SK-N-SH (cell line): ENCODE data around the gene PLA2G2D. TPM values are rescaled to one million over a fixed set of nuclear protein-coding genes. Genes with fewer than 3 reads are reported as not detected.

Experiments
- CTCF ChIA-PET: fragments of 300-600, 350-600 bp; formaldehyde crosslinking; extraction: SDS; loops from one replicate; lab custom pipeline; 2021; lab: Yijun Ruan, JAX
- POLR2A ChIA-PET: fragments of 350-600 bp; sonication (Branson Sonifier 250); formaldehyde crosslinking; extraction: SDS; loops from one replicate; lab custom pipeline; 2020; ENCODE audit warnings: antibody characterized with exemption, inconsistent platforms; lab: Yijun Ruan, JAX
- DNase-seq: peaks from one replicate; pipeline ENCODE4 v3.0.0; 2012
- H2AFZ ChIP-seq: fragments of 200-600 bp; sonication (generic); 2 replicates; pipeline ENCODE4 v1.8.1; 2016; ENCODE audit warnings: antibody characterized with exemption, mild to moderate bottlenecking, low read depth
- H3F3A ChIP-seq: fragments of 200-600 bp; sonication (generic); replicated peaks from 2 replicates; pipeline ENCODE3; 2016; ENCODE audit warnings: antibody characterized with exemption, mild to moderate bottlenecking; ENCODE audit not compliant: insufficient read depth
- H3K27ac ChIP-seq, 2 experiments: fragments of 200-500 bp in 1 of 2; fragments of 200-600 bp in 1 of 2; sonication (Bioruptor generic) in 1 of 2; sonication (generic), shearing (Covaris generic) in 1 of 2; 2 replicates each; pipeline versions ENCODE4 v1.5.1 to v1.6.1; 2014 to 2016; ENCODE audit warnings: low read depth in 2 of 2, inconsistent platforms in 1 of 2, low read length in 1 of 2, mild to moderate bottlenecking in 1 of 2, mixed read lengths in 1 of 2
- H3K27me3 ChIP-seq: fragments of 200-600 bp; sonication (generic), shearing (Covaris generic); 2 replicates; pipeline ENCODE4 v1.6.1; 2016; ENCODE audit warnings: mixed run types; ENCODE audit not compliant: insufficient read depth
- H3K36me3 ChIP-seq, 2 experiments: fragments of 200-500 bp in 1 of 2; fragments of 200-600 bp in 1 of 2; sonication (Bioruptor generic) in 1 of 2; sonication (generic) in 1 of 2; replicated peaks in 1 of 2; 2 replicates each; pipeline versions ENCODE3 to v1.5.1; 2014 to 2016; ENCODE audit warnings: low read length in 1 of 2, mild to moderate bottlenecking in 1 of 2; ENCODE audit not compliant: insufficient read depth in 2 of 2, control insufficient read depth in 1 of 2
- H3K4me1 ChIP-seq, 2 experiments: fragments of 200-500 bp in 1 of 2; fragments of 200-600 bp in 1 of 2; sonication (Bioruptor generic) in 1 of 2; sonication (generic), shearing (Covaris generic) in 1 of 2; 2 replicates each; pipeline versions ENCODE4 v1.5.1 to v1.6.1; 2014 to 2016; ENCODE audit warnings: low read depth in 1 of 2, low read length in 1 of 2, mixed run types in 1 of 2; ENCODE audit not compliant: insufficient read depth in 2 of 2, control insufficient read depth in 1 of 2
- H3K4me2 ChIP-seq: fragments of 200-600 bp; sonication (generic), shearing (Covaris generic); 2 replicates; pipeline ENCODE4 v1.6.1; 2017; ENCODE audit warnings: mixed run types
- H3K4me3 ChIP-seq, 2 experiments: fragments of 200-500 bp in 1 of 2; fragments of 200-600 bp in 1 of 2; sonication (Bioruptor generic) in 1 of 2; sonication (generic), shearing (Covaris generic) in 1 of 2; 2 replicates each; pipeline versions ENCODE4 v1.5.1 to v1.8.1; 2014 to 2016; ENCODE audit warnings: low read depth in 2 of 2, inconsistent platforms in 1 of 2, low read length in 1 of 2, mild to moderate bottlenecking in 1 of 2, mixed read lengths in 1 of 2, moderate library complexity in 1 of 2
- H3K79me2 ChIP-seq: fragments of 200-600 bp; sonication (generic); 2 replicates; pipeline ENCODE4 v1.8.1; 2017; ENCODE audit warnings: mild to moderate bottlenecking; ENCODE audit not compliant: insufficient read depth
- H3K9ac ChIP-seq: fragments of 200-600 bp; sonication (generic); 2 replicates; pipeline ENCODE4 v1.6.1; 2017; ENCODE audit warnings: mixed run types
- H3K9me2 ChIP-seq: fragments of 200-600 bp; sonication (generic); 2 replicates; pipeline ENCODE4 v1.6.1; 2017; ENCODE audit warnings: mixed run types
- H3K9me3 ChIP-seq: fragments of 200-600 bp; sonication (generic); 2 replicates; pipeline ENCODE4 v1.6.1; 2017; ENCODE audit warnings: mixed run types, mild to moderate bottlenecking, moderate library complexity
- H4K20me1 ChIP-seq: fragments of 200-600 bp; sonication (generic); 2 replicates; pipeline ENCODE4 v1.6.1; 2017; ENCODE audit warnings: mild to moderate bottlenecking, mixed run types; ENCODE audit not compliant: insufficient read depth
- CHD2 ChIP-seq: fragments of 150-350 bp; IDR thresholded peaks from 2 replicates; pipeline ENCODE4 v1.6.1; 2018; ENCODE audit warnings: low read length; ENCODE audit not compliant: partially characterized antibody
- EZH2phosphoT487 ChIP-seq: fragments of 200-600 bp; sonication (generic); IDR thresholded peaks from 2 replicates; pipeline ENCODE4 v1.6.1; 2017; ENCODE audit warnings: low read depth, mixed run types, mild to moderate bottlenecking, antibody characterized with exemption, moderate library complexity, borderline replicate concordance
- FOSL2 ChIP-seq: IDR thresholded peaks from 2 replicates; pipeline ENCODE4 v1.4.0; 2012; ENCODE audit warnings: low read depth, mild to moderate bottlenecking, moderate library complexity, borderline replicate concordance
- FOXM1 ChIP-seq: IDR thresholded peaks from 2 replicates; pipeline ENCODE4 v1.4.0; 2012; ENCODE audit warnings: low read depth, mild to moderate bottlenecking
- IRF3 ChIP-seq: fragments of 150-350 bp; IDR thresholded peaks from 2 replicates; pipeline ENCODE4 v1.6.1; 2016; ENCODE audit warnings: mild to moderate bottlenecking, low read depth, low read length
- JUND ChIP-seq: IDR thresholded peaks from 2 replicates; pipeline ENCODE4 v1.4.0; 2012
- MAX ChIP-seq: IDR thresholded peaks from 2 replicates; pipeline ENCODE4 v1.4.0; 2012; ENCODE audit warnings: low read depth
- NFIC ChIP-seq: IDR thresholded peaks from 2 replicates; pipeline ENCODE4 v1.4.0; 2012; ENCODE audit warnings: borderline replicate concordance
- POLR2AphosphoS5 ChIP-seq: IDR thresholded peaks from 2 replicates; pipeline ENCODE4 v1.6.1; 2012; ENCODE audit warnings: low read depth, low read length
- RAD21 ChIP-seq: IDR thresholded peaks from 2 replicates; pipeline ENCODE4 v1.6.1; 2012; ENCODE audit warnings: mild to moderate bottlenecking, low read length
- RCOR1 ChIP-seq: fragments of 150-350 bp; IDR thresholded peaks from 2 replicates; pipeline ENCODE4 v1.6.1; 2017; ENCODE audit warnings: antibody characterized with exemption, low read length
- RFX5 ChIP-seq: IDR thresholded peaks from 2 replicates; pipeline ENCODE4 v1.6.1; 2012; ENCODE audit warnings: mild to moderate bottlenecking, improper control_type of control experiment, low read length
- SIN3A ChIP-seq: IDR thresholded peaks from 2 replicates; pipeline ENCODE4 v1.6.1; 2012; ENCODE audit warnings: low read depth, mild to moderate bottlenecking, low read length, moderate library complexity, borderline replicate concordance
- SMC3 ChIP-seq: IDR thresholded peaks from 2 replicates; pipeline ENCODE4 v1.6.1; 2012; ENCODE audit warnings: low read depth, low read length, improper control_type of control experiment
- TEAD4 ChIP-seq: IDR thresholded peaks from 2 replicates; pipeline ENCODE4 v1.4.0; 2012; ENCODE audit warnings: mild to moderate bottlenecking, borderline replicate concordance; ENCODE audit not compliant: insufficient read depth
- YY1 ChIP-seq: IDR thresholded peaks from 2 replicates; pipeline ENCODE4 v1.4.0; 2012; ENCODE audit warnings: low read depth, mild to moderate bottlenecking
- ZBTB33 ChIP-seq: IDR thresholded peaks from 2 replicates; pipeline ENCODE4 v1.4.0; 2012; ENCODE audit warnings: low read depth, borderline replicate concordance
- WGBS: methylation state at CpG from one replicate; pipeline ENCODE4 v1.1.6; 2017; ENCODE audit warnings: low lambda C conversion rate; 5-methylcytosine and 5-hydroxymethylcytosine counted together
- polyA plus RNA-seq, 3 experiments: library from polyadenylated mRNA; depleted of rRNA; stranded (reverse); fragments of >200 nt; gene quantifications; 2 replicates each; pipeline ENCODE4 v1.2.3, GENCODE V29; 2012
- TF ChIP-seq, protein P1 (sequence below): fragments of 150-350 bp; IDR thresholded peaks from 2 replicates; pipeline ENCODE4 v1.6.1; 2017; ENCODE audit warnings: antibody characterized with exemption, low read length, low read depth, borderline replicate concordance

The PLA2G2D gene
- polyA plus RNA-seq, 1 of the 3 experiments (the other 2 are of a cell fraction) = not detected

DNA sequence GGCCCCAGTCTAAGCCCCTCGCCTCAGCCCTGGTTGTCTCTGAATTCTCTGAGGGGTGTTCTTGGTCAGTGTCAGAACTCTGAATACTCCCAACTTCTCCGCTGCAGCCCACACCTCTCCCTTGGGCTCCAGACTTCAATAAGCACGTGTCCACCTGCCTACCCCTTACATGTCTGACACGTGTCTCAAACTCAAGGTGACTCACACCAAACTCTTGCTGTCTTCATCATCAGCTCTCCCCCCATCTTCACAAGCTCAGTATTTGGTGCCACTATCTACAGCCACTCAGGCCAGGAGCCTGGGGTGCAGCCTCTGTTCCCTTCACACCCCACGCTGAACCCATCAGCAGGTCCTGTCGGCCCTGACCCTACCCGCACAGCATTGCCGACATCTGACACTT, 47.8 kb upstream of the PLA2G2D start:
- no peaks in the 10 kb centered on the region for H3K9me3 ChIP-seq
- H3F3A ChIP-seq = no peaks in the 10 kb centered on the region
- no peaks in the 10 kb centered on the region for H3K36me3 ChIP-seq
- WGBS = 49% methylated on average over 8 of the region's 8 CpGs
- H3K79me2 ChIP-seq = no peaks in the 10 kb centered on the region
- H4K20me1 ChIP-seq = no peaks in the 10 kb centered on the region
- no peak for DNase-seq
- no peak overlapping the region for H3K9ac ChIP-seq
- H3K4me1 ChIP-seq = no peaks in the 10 kb centered on the region; a peak in 1 of 4 replicates
- no peak overlapping the region for H3K4me3 ChIP-seq
- ChIA-PET CTCF (interaction anchor here (1.2 to 8.5 kb wide), 6 partner anchors 15 to 264 kb away, joined by 3 to 75 read pairs (median 4); no protein-coding TSS in a partner anchor), POLR2A (interaction anchor here (0.6 kb wide), 1 partner anchor 13 kb away, joined by 3 read pairs; no protein-coding TSS in a partner anchor)
- no peak overlapping the region for H3K4me2 ChIP-seq
- no peak for TF ChIP-seq RCOR1
- no peak for TF ChIP-seq TEAD4
- TF ChIP-seq SMC3 = no peak
- TF ChIP-seq FOXM1 = no peak
- no peak for TF ChIP-seq RFX5
- no peak for TF ChIP-seq JUND
- no peak for TF ChIP-seq POLR2AphosphoS5
- TF ChIP-seq CHD2 = no peak
- no peak for TF ChIP-seq NFIC
- no peak for TF ChIP-seq ZBTB33
- TF ChIP-seq, protein P1, sequence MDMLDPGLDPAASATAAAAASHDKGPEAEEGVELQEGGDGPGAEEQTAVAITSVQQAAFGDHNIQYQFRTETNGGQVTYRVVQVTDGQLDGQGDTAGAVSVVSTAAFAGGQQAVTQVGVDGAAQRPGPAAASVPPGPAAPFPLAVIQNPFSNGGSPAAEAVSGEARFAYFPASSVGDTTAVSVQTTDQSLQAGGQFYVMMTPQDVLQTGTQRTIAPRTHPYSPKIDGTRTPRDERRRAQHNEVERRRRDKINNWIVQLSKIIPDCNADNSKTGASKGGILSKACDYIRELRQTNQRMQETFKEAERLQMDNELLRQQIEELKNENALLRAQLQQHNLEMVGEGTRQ = no peak
- TF ChIP-seq EZH2phosphoT487 = no peak
- no peak overlapping the region for H2AFZ ChIP-seq
- no peaks in the 10 kb centered on the region for H3K9me2 ChIP-seq
- no peak overlapping the region for H3K27ac ChIP-seq
- H3K27me3 ChIP-seq = no peaks in the 10 kb centered on the region; the same call in 1 of the 2 replicates

DNA sequence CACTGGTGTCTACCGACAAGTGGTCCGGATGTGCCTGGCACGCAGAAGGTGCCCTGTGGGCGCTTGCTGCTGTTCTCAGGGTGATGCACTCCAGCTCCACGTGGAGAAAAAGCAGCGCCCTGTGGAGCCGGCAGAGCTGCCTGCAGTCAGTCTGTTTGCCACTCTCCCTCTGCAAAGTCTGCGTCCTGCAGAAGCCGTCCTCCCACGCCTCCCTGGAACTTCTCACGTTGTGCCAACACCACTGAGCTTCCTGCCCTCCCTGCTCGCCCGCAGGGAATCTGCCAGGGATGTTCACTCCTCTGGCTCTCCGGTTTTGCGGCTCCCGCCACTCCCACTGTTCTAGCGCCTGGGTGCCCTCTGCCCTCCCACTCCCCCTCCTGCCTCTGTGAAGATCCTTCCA, 46.7 kb upstream of the PLA2G2D start:
- H2AFZ ChIP-seq = no peak overlapping the region
- CTCF ChIA-PET = interaction anchor here (0.6 to 8.5 kb wide), 17 partner anchors 8 to 328 kb away, joined by 3 to 75 read pairs (median 4); no protein-coding TSS in a partner anchor
- DNase-seq = peak; percentile 49
- no peak overlapping the region for H3K4me2 ChIP-seq
- H3K27ac ChIP-seq = no peak overlapping the region
- no peak overlapping the region for H3K9ac ChIP-seq
- no peaks in the 10 kb centered on the region for H3K9me3 ChIP-seq
- TF ChIP-seq TEAD4 (no peak), FOSL2 (no peak), YY1 (no peak), MAX (no peak), JUND (no peak), RFX5 (no peak), RAD21 (no peak), ZBTB33 (no peak), NFIC (no peak), SIN3A (no peak), IRF3 (no peak)
- POLR2A ChIA-PET = no interaction called here
- H3K36me3 ChIP-seq = no peaks in the 10 kb centered on the region
- H3K4me3 ChIP-seq = no peak overlapping the region
- H3F3A ChIP-seq = no peaks in the 10 kb centered on the region
- H3K9me2 ChIP-seq = no peaks in the 10 kb centered on the region
- H3K27me3 ChIP-seq = no peaks in the 10 kb centered on the region; the same call in 1 of the 2 replicates
- H3K79me2 ChIP-seq = no peaks in the 10 kb centered on the region
- 15% methylated on average over 7 of the region's 17 CpGs for WGBS
- H4K20me1 ChIP-seq = no peaks in the 10 kb centered on the region
- H3K4me1 ChIP-seq = no peaks in the 10 kb centered on the region; a peak in 1 of 4 replicates
